K562 (cell line): ENCODE data around the gene YPEL5. TPM values are rescaled to one million over a fixed set of nuclear protein-coding genes. Genes with fewer than 3 reads are reported as not detected.

Experiments
- ATF7 ChIP-seq: fragments of 450-650 bp; IDR thresholded peaks from 2 replicates; pipeline ENCODE4 v1.7.1; 2014; ENCODE audit warnings: mild to moderate bottlenecking, moderate library complexity
- DLX4 ChIP-seq: fragments of 250-450 bp; sonication (Bioruptor Pico); IDR thresholded peaks from 2 replicates; pipeline ENCODE4 v1.6.1; 2021; ENCODE audit warnings: mild to moderate bottlenecking
- EWSR1 ChIP-seq: fragments of 450-650 bp; IDR thresholded peaks from 2 replicates; pipeline ENCODE4 v1.6.1; 2018; ENCODE audit warnings: borderline replicate concordance, mild to moderate bottlenecking, low read depth, moderate library complexity; ENCODE audit not compliant: partially characterized antibody
- FOXK2 ChIP-seq, 2 experiments: fragments of 450-650 bp; IDR thresholded peaks in 1 of 2; conservative IDR thresholded peaks in 1 of 2; 2 replicates each; pipeline ENCODE4 v1.6.1; 2016; ENCODE audit warnings: low read depth in 2 of 2, mild to moderate bottlenecking in 1 of 2
- KLF16 ChIP-seq: IDR thresholded peaks from 2 replicates; pipeline ENCODE4 v1.6.1; 2016; ENCODE audit warnings: antibody characterized with exemption
- MAFG ChIP-seq: fragments of 450-650 bp; conservative IDR thresholded peaks from 2 replicates; pipeline ENCODE4 v1.6.1; 2016; ENCODE audit warnings: missing genetic modification characterization, missing compliant biosample characterization
- NBN ChIP-seq: fragments of 450-650 bp; IDR thresholded peaks from 2 replicates; pipeline ENCODE4 v1.6.1; 2016; ENCODE audit warnings: low read depth, mild to moderate bottlenecking
- PATZ1 ChIP-seq: fragments of 250-450 bp; sonication (Bioruptor Pico); IDR thresholded peaks from 2 replicates; pipeline ENCODE4 v1.5.0; 2020; ENCODE audit warnings: mild to moderate bottlenecking, borderline replicate concordance
- PPARD ChIP-seq: fragments of 250-450 bp; sonication (Bioruptor Pico); IDR thresholded peaks from 2 replicates; pipeline ENCODE4 v1.8.0; 2022; ENCODE audit warnings: inconsistent platforms, mild to moderate bottlenecking, moderate library complexity
- SETDB1 ChIP-seq: IDR thresholded peaks from one replicate; pipeline ENCODE4 v1.6.1; 2012; ENCODE audit warnings: low read length, control low read depth, inconsistent platforms
- ZNF384 ChIP-seq: IDR thresholded peaks from 2 replicates; pipeline ENCODE4 v1.6.1; 2012; ENCODE audit warnings: low read depth, low read length, improper control_type of control experiment
- ZNF444 ChIP-seq: fragments of 250-450 bp; sonication (Bioruptor Pico); IDR thresholded peaks from 2 replicates; pipeline ENCODE4 v1.4.0; 2020; ENCODE audit warnings: mild to moderate bottlenecking, moderate library complexity
- ZNF592 ChIP-seq: fragments of 450-650 bp; IDR thresholded peaks from 2 replicates; pipeline ENCODE4 v1.6.1; 2017; ENCODE audit warnings: antibody characterized with exemption, mild to moderate bottlenecking
- ZNF644 ChIP-seq: fragments of 200-800 bp; sonication (Bioruptor generic); IDR thresholded peaks from 2 replicates; pipeline ENCODE4 v1.6.1; 2016; ENCODE audit warnings: low read depth, missing genetic modification characterization, missing compliant biosample characterization
- polyA plus RNA-seq, 8 experiments: library from polyadenylated mRNA; depleted of rRNA in 4 of 8; stranded (reverse) in 5 of 8; unstranded in 3 of 8; fragments of >200 nt; fragmentation: Nextera tagmentation in 2 of 8; fragmentation: Illumina TruSeq in 1 of 8; extraction: Ambion mirVana in 2 of 8; extraction: Trizol in 1 of 8; gene quantifications; 2 replicates each; pipeline versions ENCODE4 v1.2.1 to v1.2.3, GENCODE V29; 2011 to 2014; ENCODE audit warnings: inconsistent platforms in 1 of 8, missing spikeins in 1 of 8
- total RNA-seq, 7 experiments: library from RNA; depleted of rRNA in 6 of 7; stranded (reverse); fragments of >200 nt in 6 of 7; fragmentation: Illumina TruSeq in 2 of 7; extraction: Trizol in 2 of 7; gene quantifications; 2 replicates each; pipeline versions ENCODE4 v1.2.1 to v1.2.3, GENCODE V29; 2011 to 2021; ENCODE audit warnings: low replicate concordance in 1 of 7
- TF ChIP-seq, protein P1 (sequence below): IDR thresholded peaks from 3 replicates; pipeline ENCODE4 v1.6.1; 2011; ENCODE audit warnings: borderline replicate concordance, mild to moderate bottlenecking; ENCODE audit not compliant: insufficient read length, insufficient read depth

YPEL5 gene
- total and polyA plus RNA-seq, 9 of the 15 experiments (the other 6 are each of a cell fraction or from before 2014, with no cell fraction given) = 5.4 to 34.4 (median 12.3) TPM

DNA sequence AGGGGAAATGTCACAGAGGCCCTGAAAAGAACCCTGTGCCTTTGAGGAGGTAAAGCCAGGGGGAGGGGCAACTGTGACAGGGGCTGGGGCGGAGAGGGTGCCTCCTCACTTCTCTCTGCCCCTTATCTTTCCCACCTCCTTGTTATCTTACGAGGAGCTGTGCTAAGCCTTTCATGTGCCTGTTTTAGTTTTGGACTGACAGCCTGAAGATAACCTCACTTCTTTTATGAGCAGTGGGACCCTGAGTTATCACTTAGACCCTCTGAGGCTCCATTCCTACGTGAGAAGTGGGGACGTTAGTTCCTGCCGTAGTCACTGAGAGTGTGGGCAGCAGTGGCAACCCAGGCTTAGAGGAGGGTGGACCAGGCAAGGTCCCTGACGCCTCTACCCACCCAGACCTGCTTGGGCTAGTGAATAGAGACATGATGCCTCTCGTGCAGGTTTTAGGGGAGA, 45.0 kb downstream of the YPEL5 start (continued):
- TF ChIP-seq ZNF592 (0 out of 2 replicates have a peak, but pooled peaks have one; percentile 58), FOXK2 (conservative IDR thresholded peaks at IDR 0.05 in 1 of 2, IDR thresholded peaks at IDR 0.05 in 1 of 2; ENCODE audit: low read depth in 2 of 2) (0 out of 4 replicates have a peak, but pooled peaks of 1 of the 2 experiments have one; percentile 10), ATF7 (peak; percentile 54; the same call in 1 of the 2 replicates), DLX4 (CRISPR knock-in tag) (no peak), ZNF644 (0 out of 2 replicates have a peak, but pooled peaks have one; percentile 77), EWSR1 (no peak), MAFG (tag) (no peak), ZNF444 (CRISPR knock-in tag) (no peak), KLF16 (peak; percentile 94), PATZ1 (CRISPR knock-in tag) (no peak), NBN (no peak; the same call in 1 of the 2 replicates), ZNF384 (no peak), PPARD (CRISPR knock-in tag) (no peak), SETDB1 (no peak)
- TF ChIP-seq, protein P1, sequence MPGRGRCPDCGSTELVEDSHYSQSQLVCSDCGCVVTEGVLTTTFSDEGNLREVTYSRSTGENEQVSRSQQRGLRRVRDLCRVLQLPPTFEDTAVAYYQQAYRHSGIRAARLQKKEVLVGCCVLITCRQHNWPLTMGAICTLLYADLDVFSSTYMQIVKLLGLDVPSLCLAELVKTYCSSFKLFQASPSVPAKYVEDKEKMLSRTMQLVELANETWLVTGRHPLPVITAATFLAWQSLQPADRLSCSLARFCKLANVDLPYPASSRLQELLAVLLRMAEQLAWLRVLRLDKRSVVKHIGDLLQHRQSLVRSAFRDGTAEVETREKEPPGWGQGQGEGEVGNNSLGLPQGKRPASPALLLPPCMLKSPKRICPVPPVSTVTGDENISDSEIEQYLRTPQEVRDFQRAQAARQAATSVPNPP = no peak
